HAP-1 (cell line): ENCODE results near the gene EN2.
A peak's percentile ranks its signal among the peaks of the same experiment; 100 is the strongest.

Source experiments
- DNase-seq, 2 experiments: peaks; one replicate each; pipeline ENCODE4 v3.0.0-alpha.2; 2016 to 2020; ENCODE audit warnings: low spot score in 2 of 2
- H3K27me3 ChIP-seq: fragments of 250-450 bp; sonication (Bioruptor Pico); 2 replicates; pipeline ENCODE4 v1.5.1; 2020; ENCODE audit warnings: low read depth, mild to moderate bottlenecking, moderate library complexity
- H3K36me3 ChIP-seq: fragments of 250-450 bp; sonication (Bioruptor Pico); replicated peaks from 2 replicates; pipeline ENCODE4 v1.5.1; 2020; ENCODE audit warnings: mild to moderate bottlenecking
- H3K4me1 ChIP-seq: fragments of 250-450 bp; sonication (Bioruptor Pico); 2 replicates; pipeline ENCODE4 v1.5.1; 2020; ENCODE audit warnings: mild to moderate bottlenecking
- H3K4me3 ChIP-seq: fragments of 250-450 bp; sonication (Bioruptor Pico); 2 replicates; pipeline ENCODE4 v1.5.1; 2020; ENCODE audit warnings: mild to moderate bottlenecking, moderate library complexity
- H3K9me3 ChIP-seq: fragments of 250-450 bp; sonication (Bioruptor Pico); 2 replicates; pipeline ENCODE4 v1.5.1; 2020; ENCODE audit warnings: mild to moderate bottlenecking, moderate library complexity
- in situ Hi-C: fragments of 300-500 bp; cut with MboI; formaldehyde crosslinking; loops from 3 replicates; pipeline ENCODE4 v1.14.3; 2020; ENCODE audit warnings: low sequenced_read_pairs, inconsistent platforms, mixed read lengths

The EN2 gene

DNA sequence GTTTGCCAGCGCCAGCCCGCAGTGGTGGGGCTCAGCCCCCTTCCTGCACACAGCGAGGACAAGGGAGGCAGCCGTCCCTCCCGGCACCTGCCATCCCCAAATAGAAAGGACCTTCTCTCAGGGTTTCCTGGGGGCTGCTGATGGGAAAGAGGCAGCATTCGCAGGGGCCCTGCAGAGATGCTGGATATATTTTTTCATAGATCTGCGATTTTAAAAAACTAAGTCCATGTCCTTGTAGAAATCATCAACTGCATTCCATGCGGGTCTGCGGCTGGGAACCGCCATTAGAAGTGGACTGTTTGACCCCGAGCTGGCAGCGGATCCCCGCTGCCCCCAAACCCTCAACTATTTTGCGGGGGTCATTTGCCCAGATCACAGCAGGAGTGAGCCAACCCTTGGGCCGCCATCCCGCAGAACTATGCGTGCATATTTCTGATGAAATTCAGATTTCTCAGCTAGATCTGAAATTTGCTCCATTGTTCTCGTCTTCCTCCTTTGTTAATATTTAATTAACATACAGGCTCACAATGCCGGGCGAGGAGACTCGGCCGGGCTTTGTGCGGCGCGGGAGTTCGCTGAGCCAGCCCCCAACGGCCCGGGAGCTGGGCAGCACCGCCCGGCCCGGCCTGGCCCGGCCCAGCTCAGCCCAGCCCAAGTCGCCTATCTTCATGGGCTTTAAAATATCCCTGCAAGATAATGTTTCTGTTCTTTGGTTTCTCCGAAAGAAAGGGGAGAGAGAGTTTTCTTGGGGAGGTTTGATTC is 2.0 kb downstream of the EN2 start:
- DNase-seq: peak; percentile 37 to 54
- H3K4me1 ChIP-seq: peaks cover 9% of the 10 kb centered on the region
- H3K9me3 ChIP-seq: no peaks in the 10 kb centered on the region
- H3K36me3 ChIP-seq: peaks cover 11% of the 10 kb centered on the region; the same call in 1 of the 2 replicates
- peaks cover 9% of the 10 kb centered on the region for H3K27me3 ChIP-seq
- H3K4me3 ChIP-seq: peak overlapping the region; percentile 59
- in situ Hi-C loops: no loop called here

DNA sequence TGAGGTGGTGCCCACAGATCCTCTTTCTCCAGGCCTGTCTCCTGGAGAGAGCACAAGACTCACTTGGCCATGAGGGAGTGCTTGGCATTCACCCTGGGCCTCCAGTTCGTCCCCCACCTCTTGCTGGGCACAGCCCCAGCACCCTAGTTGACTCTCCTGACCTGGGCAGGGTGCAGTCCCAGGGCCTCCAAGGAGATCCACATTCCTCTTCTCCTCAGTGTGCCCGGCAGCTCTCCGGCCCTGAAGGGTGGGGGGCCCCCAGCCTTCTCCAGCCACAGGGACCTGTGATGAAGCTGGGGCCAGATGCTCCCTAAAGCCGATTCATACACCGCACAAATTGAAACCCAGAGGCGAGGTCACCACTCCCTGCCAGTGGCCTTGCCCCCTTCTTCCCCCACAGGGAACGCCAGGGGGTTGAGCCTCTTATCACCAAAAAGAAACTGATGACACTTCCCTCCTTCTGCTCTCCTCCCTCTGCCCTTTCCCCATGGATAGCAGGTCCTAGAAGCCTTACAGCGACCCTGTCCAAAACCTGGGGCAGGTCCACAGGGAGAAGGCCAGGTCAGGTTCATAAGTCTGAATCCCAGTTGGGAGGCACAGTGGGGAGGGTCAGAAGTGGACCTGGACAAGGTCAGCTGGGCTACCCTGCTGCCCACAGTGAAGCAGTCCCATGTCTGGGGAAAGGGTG is 3.1 kb downstream of the EN2 start:
- in situ Hi-C loops: no loop called here
- peaks cover 16% of the 10 kb centered on the region; the same call in 1 of the 2 replicates for H3K36me3 ChIP-seq
- peak overlapping the region; percentile 59 for H3K4me3 ChIP-seq
- DNase-seq: no peak
- peaks cover 9% of the 10 kb centered on the region for H3K4me1 ChIP-seq
- H3K9me3 ChIP-seq: no peaks in the 10 kb centered on the region
- H3K27me3 ChIP-seq: no peaks in the 10 kb centered on the region; the same call in 1 of the 2 replicates

DNA sequence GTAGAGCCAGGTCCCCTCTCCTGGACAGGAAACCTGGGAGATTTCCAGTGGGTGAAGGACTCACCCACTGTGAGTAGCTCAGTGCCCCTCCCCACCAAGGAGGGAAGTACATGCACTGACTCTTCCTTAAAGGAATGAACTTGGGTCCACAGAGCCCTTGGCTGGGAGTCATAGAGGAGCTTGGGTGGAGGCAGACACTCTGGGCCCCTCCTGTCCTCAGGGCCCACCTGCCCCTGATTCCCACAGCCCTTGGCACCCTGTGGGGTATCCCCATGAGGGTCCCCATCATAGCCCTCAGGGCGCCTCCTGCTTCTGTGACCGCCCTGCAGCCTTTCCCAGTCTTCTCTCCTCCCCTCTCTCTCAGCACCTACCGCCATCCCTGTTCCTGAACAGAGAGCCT is 3.7 kb downstream of the EN2 start:
- no peaks in the 10 kb centered on the region for H3K27me3 ChIP-seq
- peaks cover 21% of the 10 kb centered on the region for H3K36me3 ChIP-seq
- H3K9me3 ChIP-seq: no peaks in the 10 kb centered on the region
- peaks cover 6% of the 10 kb centered on the region for H3K4me1 ChIP-seq
- no peak for DNase-seq
- no peak overlapping the region for H3K4me3 ChIP-seq
- in situ Hi-C loops: no loop called here

DNA sequence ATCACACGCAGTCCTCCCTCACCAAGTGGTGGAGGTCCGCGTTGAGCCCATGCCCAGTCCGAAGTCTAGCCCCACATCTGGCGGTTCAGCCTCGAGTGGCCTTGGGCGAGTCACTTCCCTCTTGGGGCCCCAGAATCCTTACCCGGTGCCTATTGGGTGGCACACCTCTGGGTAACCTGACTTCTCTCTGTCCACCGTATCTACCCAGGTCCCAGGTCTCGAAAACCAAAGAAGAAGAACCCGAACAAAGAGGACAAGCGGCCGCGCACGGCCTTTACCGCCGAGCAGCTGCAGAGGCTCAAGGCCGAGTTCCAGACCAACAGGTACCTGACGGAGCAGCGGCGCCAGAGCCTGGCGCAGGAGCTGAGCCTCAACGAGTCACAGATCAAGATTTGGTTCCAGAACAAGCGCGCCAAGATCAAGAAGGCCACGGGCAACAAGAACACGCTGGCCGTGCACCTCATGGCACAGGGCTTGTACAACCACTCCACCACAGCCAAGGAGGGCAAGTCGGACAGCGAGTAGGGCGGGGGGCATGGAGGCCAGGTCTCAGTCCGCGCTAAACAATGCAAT is 4.3 kb downstream of the EN2 start:
- no peaks in the 10 kb centered on the region for H3K9me3 ChIP-seq
- 0 out of 2 replicates have a peak, but pooled peaks cover 5% of the 10 kb centered on the region for H3K4me1 ChIP-seq
- peaks cover 22% of the 10 kb centered on the region for H3K36me3 ChIP-seq
- in situ Hi-C loops: no loop called here
- DNase-seq: no peak
- H3K4me3 ChIP-seq: no peak overlapping the region
- H3K27me3 ChIP-seq: no peaks in the 10 kb centered on the region

DNA sequence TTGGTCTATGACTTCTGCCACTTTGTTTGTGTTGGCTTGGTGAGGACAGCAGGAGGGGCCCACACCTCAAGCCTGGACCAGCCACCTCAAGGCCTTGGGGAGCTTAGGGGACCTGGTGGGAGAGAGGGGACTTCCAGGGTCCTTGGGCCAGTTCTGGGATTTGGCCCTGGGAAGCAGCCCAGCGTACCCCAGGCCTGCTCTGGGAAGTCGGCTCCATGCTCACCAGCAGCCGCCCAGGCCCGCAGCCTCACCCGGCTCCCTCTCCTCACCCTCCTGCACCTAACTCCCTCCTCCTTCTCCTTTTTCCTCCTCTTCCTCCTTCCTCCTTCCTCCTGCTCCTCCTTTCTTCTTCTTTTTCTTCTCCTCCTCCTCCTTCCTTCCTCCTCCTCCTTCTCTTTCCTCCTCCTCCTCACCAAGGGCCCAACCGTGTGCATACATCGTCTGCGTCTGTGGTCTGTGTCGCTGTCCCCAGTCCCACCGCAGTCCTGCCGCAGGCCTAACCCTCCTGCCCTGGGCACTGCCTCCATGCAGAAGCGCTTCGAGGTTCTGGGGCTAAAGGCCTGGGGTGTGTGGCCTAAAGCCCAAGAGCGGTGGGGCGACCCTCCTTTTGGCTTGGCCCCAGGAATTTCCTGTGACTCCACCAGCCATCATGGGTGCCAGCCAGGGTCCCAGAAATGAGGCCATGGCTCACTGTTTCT is 5.3 kb downstream of the EN2 start:
- in situ Hi-C loops: no loop called here
- Histone ChIP-seq H3K9me3 (no peaks in the 10 kb centered on the region), H3K27me3 (no peaks in the 10 kb centered on the region), H3K4me1 (0 out of 2 replicates have a peak, but pooled peaks cover 5% of the 10 kb centered on the region), H3K4me3 (no peak overlapping the region), H3K36me3 (peaks cover 22% of the 10 kb centered on the region)
- no peak for DNase-seq

DNA sequence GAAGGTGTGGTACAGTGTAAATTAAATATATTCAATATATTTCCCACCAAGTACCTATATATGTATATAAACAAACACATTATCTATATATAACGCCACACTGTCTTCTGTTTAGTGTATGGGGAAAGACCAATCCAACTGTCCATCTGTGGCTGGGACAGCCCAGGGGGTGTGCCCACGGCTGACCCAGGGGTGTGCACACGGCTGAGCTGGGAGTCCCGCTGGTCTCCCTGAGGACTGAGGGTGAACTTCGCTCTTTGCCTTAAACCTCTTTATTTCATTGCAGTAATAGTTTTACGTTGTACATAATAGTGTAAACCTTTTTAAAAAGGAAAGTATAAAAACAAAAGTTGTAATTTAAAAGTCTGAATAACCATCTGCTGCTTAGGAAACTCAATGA is 6.3 kb downstream of the EN2 start:
- Histone ChIP-seq H3K4me3 (no peak overlapping the region), H3K36me3 (peaks cover 22% of the 10 kb centered on the region), H3K27me3 (no peaks in the 10 kb centered on the region), H3K4me1 (0 out of 2 replicates have a peak, but pooled peaks cover 5% of the 10 kb centered on the region), H3K9me3 (no peaks in the 10 kb centered on the region)
- in situ Hi-C loops: no loop called here
- DNase-seq: no peak

DNA sequence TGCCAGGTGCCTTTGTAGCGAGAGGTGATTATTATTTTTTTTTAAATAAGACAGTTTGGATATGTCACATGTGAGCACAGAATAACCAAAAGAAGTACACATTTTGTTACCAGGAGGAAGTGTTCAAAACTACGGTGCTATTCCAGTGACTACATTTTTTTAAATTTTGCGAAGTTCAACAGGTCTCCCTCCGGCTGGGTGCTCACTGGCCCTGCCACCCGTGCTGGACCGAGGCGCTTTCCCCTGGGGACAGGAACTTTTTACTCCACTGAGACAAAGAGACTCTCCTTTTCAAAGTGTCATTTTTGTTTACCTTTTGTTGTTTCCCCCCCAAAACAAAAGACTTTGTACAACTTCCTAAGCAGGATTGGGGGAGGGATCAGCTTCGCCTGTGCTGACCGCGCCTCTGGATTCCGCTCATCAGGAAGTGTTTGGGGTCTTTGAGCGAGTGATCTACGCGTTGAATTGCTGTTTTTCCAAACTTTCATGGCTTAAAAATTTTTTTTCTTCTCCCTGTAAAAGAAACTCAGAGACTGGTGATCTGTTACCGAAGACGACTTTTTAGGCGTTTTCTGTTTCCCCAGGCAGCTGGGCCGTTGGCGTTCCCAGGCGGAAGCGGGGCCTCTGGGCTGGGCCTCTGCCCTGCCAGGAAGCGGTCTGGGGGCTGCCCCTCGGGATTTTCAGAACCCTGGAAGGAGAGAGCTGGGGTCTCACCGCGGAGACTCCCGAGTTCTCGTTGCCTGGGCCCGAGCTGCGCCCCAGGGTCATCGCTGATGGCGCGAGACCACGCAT is 7.2 kb downstream of the EN2 start:
- H3K9me3 ChIP-seq: no peaks in the 10 kb centered on the region
- H3K36me3 ChIP-seq: peaks cover 22% of the 10 kb centered on the region
- 0 out of 2 replicates have a peak, but pooled peaks cover 5% of the 10 kb centered on the region for H3K4me1 ChIP-seq
- no peak overlapping the region for H3K4me3 ChIP-seq
- no peaks in the 10 kb centered on the region for H3K27me3 ChIP-seq
- DNase-seq: peak in 1 of 2 experiments; percentile 12
- in situ Hi-C loops: no loop called here

- peaks cover 22% of the 10 kb centered on the region for H3K36me3 ChIP-seq
- DNase-seq: no peak
- in situ Hi-C loops: no loop called here
- 0 out of 2 replicates have a peak, but pooled peaks cover 5% of the 10 kb centered on the region for H3K4me1 ChIP-seq
- H3K4me3 ChIP-seq: no peak overlapping the region
- no peaks in the 10 kb centered on the region for H3K27me3 ChIP-seq
- no peaks in the 10 kb centered on the region for H3K9me3 ChIP-seq
Measured at GRCh38 chr7:155465761-155466141, 7.8 kb downstream of the EN2 start.

DNA sequence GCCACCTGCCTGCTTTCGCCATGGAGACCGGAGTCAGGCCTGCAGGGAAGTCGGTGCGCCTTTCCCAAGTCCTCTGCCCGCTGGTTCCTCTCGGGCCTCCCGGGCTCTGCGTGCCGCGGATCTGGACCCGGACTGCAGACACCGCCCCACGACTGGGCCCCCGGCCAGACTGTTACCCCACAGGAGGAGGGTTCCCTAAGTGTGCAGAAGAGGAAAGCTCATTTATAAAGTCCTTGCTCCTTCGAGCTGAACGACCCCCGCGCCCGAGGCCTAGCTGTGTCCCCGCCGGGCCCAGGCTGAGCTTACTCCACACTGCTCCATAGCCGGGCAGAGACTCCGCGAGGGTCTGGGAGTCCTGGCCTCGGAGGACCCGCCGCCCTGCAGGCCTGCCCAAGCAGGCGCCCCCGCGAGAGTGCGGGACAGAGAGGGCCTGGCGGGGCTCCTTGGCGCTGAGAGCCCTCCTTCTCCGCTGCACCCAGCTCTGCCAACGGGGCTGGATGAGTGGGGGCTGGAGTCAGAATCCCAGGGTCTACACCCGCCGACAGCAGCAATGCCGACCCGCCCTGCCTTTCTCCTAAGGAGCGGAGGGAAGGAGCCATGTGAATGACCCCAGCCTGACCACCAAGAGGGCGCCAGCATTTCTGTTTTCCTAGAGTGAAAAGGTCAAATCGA is 8.3 kb downstream of the EN2 start:
- Histone ChIP-seq H3K36me3 (peaks cover 22% of the 10 kb centered on the region), H3K4me1 (peaks cover 7% of the 10 kb centered on the region), H3K4me3 (no peak overlapping the region), H3K9me3 (no peaks in the 10 kb centered on the region), H3K27me3 (no peaks in the 10 kb centered on the region)
- no peak for DNase-seq
- in situ Hi-C loops: no loop called here

- Histone ChIP-seq H3K4me1 (peaks cover 15% of the 10 kb centered on the region), H3K9me3 (no peaks in the 10 kb centered on the region), H3K4me3 (no peak overlapping the region), H3K27me3 (no peaks in the 10 kb centered on the region), H3K36me3 (peaks cover 22% of the 10 kb centered on the region)
- no peak for DNase-seq
- in situ Hi-C loops: no loop called here
Measured at GRCh38 chr7:155466814-155467733, 9.1 kb downstream of the EN2 start.

GRCh38 chr7:155467846-155468784 is 10.2 kb downstream of the EN2 start:
- Histone ChIP-seq H3K36me3 (peaks cover 14% of the 10 kb centered on the region), H3K4me3 (peak overlapping the region; percentile 21), H3K27me3 (no peaks in the 10 kb centered on the region), H3K4me1 (peaks cover 20% of the 10 kb centered on the region), H3K9me3 (no peaks in the 10 kb centered on the region)
- peak in 1 of 2 experiments; percentile 64 for DNase-seq
- in situ Hi-C loops: no loop called here
